GM18951 (cell line): ENCODE measurements around the gene OR2B3.

Experiments used
- POLR2A ChIP-seq: IDR thresholded peaks from 4 replicates; pipeline ENCODE4 v1.6.1; 2011; ENCODE audit warnings: mild to moderate bottlenecking; ENCODE audit not compliant: insufficient read length, insufficient read depth; ENCODE audit errors: extremely low read depth
- in situ Hi-C: fragments of 300-500 bp; cut with MboI; formaldehyde crosslinking; loops from one replicate; pipeline ENCODE4 v1.12.0; 2022; ENCODE audit warnings: low sequenced_read_pairs, mixed read lengths, inconsistent platforms; ENCODE audit not compliant: unreplicated experiment

OR2B3 gene

DNA sequence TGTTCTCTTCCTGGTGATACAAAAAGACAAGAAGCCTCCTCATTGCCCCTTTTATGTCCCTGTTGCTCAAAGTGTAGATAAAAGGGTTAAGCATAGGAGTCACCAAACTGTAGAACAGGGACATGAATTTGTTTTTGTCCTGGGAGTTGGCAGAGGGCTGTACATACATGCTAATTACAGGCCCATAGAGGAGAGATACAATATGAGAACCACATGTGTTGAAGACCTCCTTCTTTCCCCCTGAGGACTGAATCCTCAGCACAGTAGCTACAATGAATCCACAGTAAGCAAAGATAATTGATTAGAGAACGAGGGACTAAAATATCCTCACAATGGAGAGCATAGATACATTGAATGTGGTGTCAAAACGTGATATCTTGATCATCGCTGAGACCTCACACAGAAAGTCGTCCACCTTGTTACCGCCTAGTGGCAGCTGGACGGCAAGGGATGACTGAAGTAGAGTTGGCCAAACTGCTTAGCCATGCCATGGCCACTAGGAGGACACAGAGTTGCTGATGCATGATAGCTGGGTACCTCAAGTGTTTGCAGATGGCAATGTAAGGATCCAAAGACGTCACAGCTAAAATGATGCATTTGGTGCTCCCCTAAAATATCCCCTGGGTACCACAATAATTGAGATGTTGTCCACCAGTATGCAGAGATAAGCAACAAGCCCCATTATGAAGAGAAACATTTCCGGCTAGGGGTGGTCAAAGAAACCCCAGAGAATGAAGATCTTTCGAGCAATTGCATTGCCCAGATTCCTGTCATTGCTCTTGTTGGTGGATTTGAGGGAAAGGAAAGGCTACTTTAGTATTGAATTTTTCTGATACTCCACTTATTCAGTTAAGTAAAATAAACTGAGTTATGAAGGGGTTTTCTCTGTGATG lies 15.0 kb downstream of the OR2B3 start:
- in situ Hi-C loops: no loop called here
- no peak for TF ChIP-seq POLR2A

DNA sequence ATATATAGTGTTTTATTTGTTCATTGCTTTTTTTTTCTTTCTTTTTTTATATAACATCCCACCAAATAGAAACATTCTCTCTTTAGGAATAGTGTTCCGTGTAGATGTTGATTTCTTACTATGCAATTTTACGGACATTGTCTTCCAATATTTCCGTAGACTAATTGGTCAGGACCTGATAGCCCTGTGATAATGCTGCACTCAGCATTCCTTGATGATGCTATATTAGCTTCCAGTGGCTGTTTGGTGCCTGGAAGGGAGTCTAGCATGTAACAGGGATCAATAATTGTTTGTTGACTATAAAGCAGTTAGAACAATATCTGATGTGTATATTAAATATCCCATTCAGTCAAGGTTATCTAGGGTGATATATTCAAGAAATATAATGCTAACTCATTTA lies 35.4 kb downstream of the OR2B3 start:
- in situ Hi-C loops: no loop called here
- no peak for TF ChIP-seq POLR2A

- TF ChIP-seq POLR2A: no peak
Measured at GRCh38 chr6:29045075-29045474, 42.0 kb downstream of the OR2B3 start, which contains the start of gene OR2W1. TSS of gene OR2W1 (minus strand) at chr6:29045175. CDS start at chr6:29045175, 0 bp downstream.

More at GRCh38 chr6:29045075-29045474, 42.0 kb downstream of the OR2B3 start, which contains the start of gene OR2W1:
- in situ Hi-C loops: no loop called here
